Bronchial epithelial cell (primary cell): Measurements from ENCODE around the gene UBXN10. TPM values are rescaled to one million over a fixed set of nuclear protein-coding genes. Genes with fewer than 3 reads are reported as not detected.
A peak's percentile ranks its signal among the peaks of the same experiment; 100 is the strongest.

ENCODE experiments used
- DNase-seq: peaks from one replicate; pipeline ENCODE4 v3.0.0-alpha.2; 2010; ENCODE audit warnings: low read depth
- FAIRE-seq: peaks from 2 replicates; lab custom pipeline; 2011; peaks lifted over from hg19 to GRCh38; lab: Jason Lieb, UNC
- H3K27me3 ChIP-seq: 2 replicates; pipeline ENCODE4 v1.5.1; 2011; ENCODE audit warnings: low read length; ENCODE audit not compliant: control insufficient read depth, insufficient read depth
- H3K36me3 ChIP-seq: 2 replicates; pipeline ENCODE4 v1.5.1; 2011; ENCODE audit warnings: low read length; ENCODE audit not compliant: control insufficient read depth, insufficient read depth
- H3K4me3 ChIP-seq: 2 replicates; pipeline ENCODE4 v1.5.1; 2011; ENCODE audit warnings: mild to moderate bottlenecking, low read depth, low read length, control low read depth
- total RNA-seq: library from RNA; depleted of rRNA; stranded (reverse); fragments of >200 nt; gene quantifications from 2 replicates; pipeline ENCODE4 v1.2.1, GENCODE V29; 2014
- TF ChIP-seq, protein P1 (sequence below): IDR thresholded peaks from 2 replicates; pipeline ENCODE4 v1.5.1; 2011; ENCODE audit warnings: mild to moderate bottlenecking, moderate library complexity, low read length, control low read depth, inconsistent platforms; ENCODE audit not compliant: insufficient read depth, severe bottlenecking

The UBXN10 gene, protein sequence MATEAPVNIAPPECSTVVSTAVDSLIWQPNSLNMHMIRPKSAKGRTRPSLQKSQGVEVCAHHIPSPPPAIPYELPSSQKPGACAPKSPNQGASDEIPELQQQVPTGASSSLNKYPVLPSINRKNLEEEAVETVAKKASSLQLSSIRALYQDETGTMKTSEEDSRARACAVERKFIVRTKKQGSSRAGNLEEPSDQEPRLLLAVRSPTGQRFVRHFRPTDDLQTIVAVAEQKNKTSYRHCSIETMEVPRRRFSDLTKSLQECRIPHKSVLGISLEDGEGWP
- under 0.01 and 0.13 TPM in 2 replicates for total RNA-seq

DNA sequence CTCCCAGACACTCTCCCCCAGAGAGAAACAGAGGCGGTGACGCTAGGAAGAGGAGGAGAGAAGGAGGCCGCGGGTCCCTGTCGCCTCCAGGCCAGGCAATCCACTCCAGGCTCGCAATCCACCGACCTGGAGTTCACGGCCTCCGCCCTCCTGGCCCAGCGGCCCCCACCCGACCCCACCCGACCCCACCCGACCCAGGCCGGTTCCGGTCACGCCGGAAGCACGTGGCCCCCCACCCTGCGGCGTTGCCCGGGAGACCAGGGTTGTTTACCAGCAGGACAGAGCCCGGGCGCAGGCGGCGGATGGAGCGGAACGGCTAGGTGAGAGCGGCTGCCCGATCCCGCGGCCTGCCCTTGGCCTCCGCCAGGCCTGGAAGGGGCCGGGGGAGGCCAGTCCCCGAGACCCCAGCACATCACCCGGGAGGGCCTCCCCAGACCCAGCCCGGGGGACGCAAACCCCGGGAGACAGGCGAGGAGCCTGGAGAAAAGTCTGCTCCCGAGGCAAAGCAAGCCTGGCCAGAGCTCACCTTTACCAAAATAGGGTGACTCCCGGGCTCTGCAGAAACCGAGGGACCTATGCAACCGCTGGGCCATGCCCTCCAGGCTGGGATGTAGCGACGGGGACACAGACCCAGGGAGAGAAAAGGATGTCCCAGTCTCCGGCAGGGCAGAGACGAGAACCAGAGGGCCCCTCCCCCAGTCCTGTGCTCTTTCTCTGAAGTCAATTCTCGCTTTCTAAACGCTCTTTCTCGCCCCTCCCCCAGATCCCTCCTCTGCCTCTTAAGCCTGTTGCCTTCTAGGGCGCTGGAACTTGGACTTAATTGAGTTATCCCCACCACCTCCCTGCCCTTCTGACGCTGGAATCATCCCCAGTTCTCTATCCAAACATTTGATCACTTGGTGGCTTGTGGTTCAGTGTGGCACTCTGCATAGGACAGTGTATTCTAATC is at the start of gene UBXN10, which contains the start of gene PLA2G2C:
Gene UBXN10, plus strand, starts transcription at position 263 of the 949 bp plus-strand sequence. CDS start 4,466 bp downstream, outside the sequence.
Gene PLA2G2C, minus strand, starts transcription at position 685 of the 949 bp plus-strand sequence. CDS start 9,155 bp downstream, outside the sequence.
- FAIRE-seq (no peak), DNase-seq (no peak)
- TF ChIP-seq, protein P1, sequence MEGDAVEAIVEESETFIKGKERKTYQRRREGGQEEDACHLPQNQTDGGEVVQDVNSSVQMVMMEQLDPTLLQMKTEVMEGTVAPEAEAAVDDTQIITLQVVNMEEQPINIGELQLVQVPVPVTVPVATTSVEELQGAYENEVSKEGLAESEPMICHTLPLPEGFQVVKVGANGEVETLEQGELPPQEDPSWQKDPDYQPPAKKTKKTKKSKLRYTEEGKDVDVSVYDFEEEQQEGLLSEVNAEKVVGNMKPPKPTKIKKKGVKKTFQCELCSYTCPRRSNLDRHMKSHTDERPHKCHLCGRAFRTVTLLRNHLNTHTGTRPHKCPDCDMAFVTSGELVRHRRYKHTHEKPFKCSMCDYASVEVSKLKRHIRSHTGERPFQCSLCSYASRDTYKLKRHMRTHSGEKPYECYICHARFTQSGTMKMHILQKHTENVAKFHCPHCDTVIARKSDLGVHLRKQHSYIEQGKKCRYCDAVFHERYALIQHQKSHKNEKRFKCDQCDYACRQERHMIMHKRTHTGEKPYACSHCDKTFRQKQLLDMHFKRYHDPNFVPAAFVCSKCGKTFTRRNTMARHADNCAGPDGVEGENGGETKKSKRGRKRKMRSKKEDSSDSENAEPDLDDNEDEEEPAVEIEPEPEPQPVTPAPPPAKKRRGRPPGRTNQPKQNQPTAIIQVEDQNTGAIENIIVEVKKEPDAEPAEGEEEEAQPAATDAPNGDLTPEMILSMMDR, result no peak
- Histone ChIP-seq H3K4me3 (peak within 1 kb of the TSS; percentile 13), H3K36me3 (no peaks in the 10 kb centered on the region), H3K27me3 (no peaks in the 10 kb centered on the region)

DNA sequence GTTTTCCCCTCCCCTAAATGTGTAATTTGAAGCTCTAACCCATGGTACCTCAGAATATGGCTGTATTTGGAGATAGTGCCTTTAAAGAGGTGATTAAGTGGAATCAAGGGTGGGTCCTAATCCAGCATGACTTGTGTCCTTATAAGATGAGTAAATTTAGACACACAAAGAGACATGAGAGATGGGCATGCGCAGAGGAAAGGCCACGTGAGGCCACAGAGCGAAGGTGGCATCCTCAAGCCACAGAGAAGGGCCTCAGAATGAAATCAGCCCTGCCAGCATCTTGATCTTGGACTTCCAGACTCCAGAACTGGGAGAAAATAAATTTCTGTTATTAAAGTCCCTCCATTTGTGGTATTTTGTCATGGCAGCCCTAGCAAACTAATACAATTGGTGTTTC is 49.6 kb upstream of the UBXN10 start:
- H3K36me3 ChIP-seq, result no peaks in the 10 kb centered on the region
- TF ChIP-seq, protein P1, result no peak
- no peak overlapping the region for H3K4me3 ChIP-seq
- no peak for DNase-seq
- no peak for FAIRE-seq
- H3K27me3 ChIP-seq, result no peaks in the 10 kb centered on the region

DNA sequence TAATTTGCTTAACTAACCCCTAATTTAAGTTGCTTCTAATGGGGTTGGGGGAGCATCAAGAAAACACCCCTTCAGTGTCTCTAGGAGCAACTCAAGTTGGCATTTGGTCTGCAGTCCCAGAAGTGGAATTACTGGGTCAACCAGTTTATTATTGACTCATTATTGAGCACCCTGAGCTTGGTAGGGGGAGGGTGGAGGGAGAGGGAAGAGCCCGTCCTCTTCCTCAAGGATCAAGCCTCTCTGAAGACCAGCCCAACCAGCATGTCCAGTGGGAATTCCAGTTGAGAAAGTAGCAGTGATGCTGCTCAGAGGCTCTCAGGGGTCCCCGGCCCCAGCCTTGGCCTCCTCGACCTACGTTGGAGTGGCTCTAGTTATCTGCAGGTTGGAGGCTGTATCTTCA is 48.8 kb upstream of the UBXN10 start:
- no peaks in the 10 kb centered on the region for H3K36me3 ChIP-seq
- H3K27me3 ChIP-seq, result no peaks in the 10 kb centered on the region
- TF ChIP-seq, protein P1, result no peak
- FAIRE-seq, result no peak
- H3K4me3 ChIP-seq, result no peak overlapping the region
- peak; percentile 79 for DNase-seq

DNA sequence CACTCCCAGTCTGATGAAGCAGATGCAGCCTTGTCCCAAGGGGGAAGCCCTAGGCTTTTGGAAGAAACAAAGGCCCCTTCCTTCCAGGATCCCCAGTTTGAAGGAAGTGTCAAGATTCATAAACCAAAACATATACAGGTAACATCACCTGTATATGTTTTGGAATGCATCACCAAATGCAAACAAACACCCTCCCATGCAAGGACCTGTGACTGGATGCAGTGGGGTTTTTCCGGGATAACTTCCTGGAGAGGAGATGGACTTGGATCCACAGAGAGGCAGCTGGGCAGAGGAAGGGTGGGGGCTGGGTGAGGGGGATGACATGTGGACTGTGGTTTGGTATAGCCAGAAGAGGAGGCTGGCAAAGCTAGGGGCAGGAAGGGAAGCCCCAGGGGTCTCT is 48.3 kb upstream of the UBXN10 start:
- H3K27me3 ChIP-seq, result no peaks in the 10 kb centered on the region
- H3K36me3 ChIP-seq, result no peaks in the 10 kb centered on the region
- DNase-seq (no peak), FAIRE-seq (no peak)
- H3K4me3 ChIP-seq, result no peak overlapping the region
- TF ChIP-seq, protein P1, result no peak

DNA sequence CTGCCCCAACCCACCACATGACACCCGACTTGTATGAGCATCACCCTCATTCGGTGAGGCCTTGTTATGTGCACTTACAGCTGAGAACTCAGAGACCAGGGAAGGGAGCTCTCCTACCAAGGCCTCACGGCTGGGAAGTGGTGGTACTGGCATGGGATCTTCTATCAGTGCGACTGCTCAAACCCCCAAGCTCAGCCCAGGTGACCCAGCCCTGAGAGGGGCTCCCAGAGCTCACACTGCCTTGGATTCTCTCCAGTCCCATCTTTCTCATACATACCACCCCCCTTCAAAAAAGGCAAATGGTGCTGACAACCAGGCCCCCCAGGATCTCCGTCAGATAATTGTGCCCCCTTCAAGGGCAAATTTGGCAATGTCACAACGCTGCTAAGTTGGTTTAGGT is 47.5 kb upstream of the UBXN10 start:
- DNase-seq (no peak), FAIRE-seq (no peak)
- H3K27me3 ChIP-seq, result no peaks in the 10 kb centered on the region
- TF ChIP-seq, protein P1, result no peak
- H3K36me3 ChIP-seq, result no peaks in the 10 kb centered on the region
- no peak overlapping the region for H3K4me3 ChIP-seq
